PC-3 (cell line): ENCODE measurements around the gene HLA-DMB. TPM values are rescaled to one million over a fixed set of nuclear protein-coding genes. Genes with fewer than 3 reads are reported as not detected.
A peak's percentile ranks its signal among the peaks of the same experiment; 100 is the strongest.

Source experiments
- ATAC-seq: fragments of 200-7000 bp; cut with Tn5 transposase; 2 replicates; pipeline ENCODE4 v1.9.1; 2020; ENCODE audit warnings: mild to moderate bottlenecking, moderate library complexity
- BruUV-seq: library from RNA; stranded (reverse); fragments of 400-500 nt; replicated peaks from 2 replicates; lab custom pipeline; 2021; lab: Mats Ljungman, UMichigan
- CTCF ChIA-PET: fragments of 300-600 bp; sonication (Branson Sonifier 250); formaldehyde crosslinking; loops from one replicate; lab custom pipeline; 2022; ENCODE audit warnings: antibody characterized with exemption; lab: Charles Lee
- POLR2A ChIA-PET: fragments of 300-600 bp; sonication (Branson Sonifier 250); formaldehyde crosslinking; loops from one replicate; lab custom pipeline; 2022; ENCODE audit warnings: antibody characterized with exemption; ENCODE audit not compliant: unreplicated experiment; lab: Charles Lee
- DNase-seq: peaks from one replicate; pipeline ENCODE4 v3.0.0-alpha.2; 2015
- H2AFZ ChIP-seq: fragments of 300-600 bp; sonication (generic); 2 replicates; pipeline ENCODE4 v1.6.0; 2016; ENCODE audit warnings: antibody characterized with exemption, low read length
- H3F3A ChIP-seq: fragments of 300-600 bp; sonication (generic); one replicate; pipeline ENCODE4 v1.6.0; 2017; ENCODE audit warnings: antibody characterized with exemption, low read length, control low read depth, mild to moderate bottlenecking; ENCODE audit not compliant: unreplicated experiment
- H3K27ac ChIP-seq: fragments of 300-600 bp; sonication (generic); 2 replicates; pipeline ENCODE4 v1.5.1; 2016; ENCODE audit warnings: mild to moderate bottlenecking, low read length
- H3K27me3 ChIP-seq: fragments of 300-600 bp; sonication (generic); 2 replicates; pipeline ENCODE4 v1.6.1; 2016; ENCODE audit warnings: low read length, mixed read lengths
- H3K36me3 ChIP-seq: fragments of 300-600 bp; sonication (generic); 2 replicates; pipeline ENCODE4 v1.6.1; 2016; ENCODE audit warnings: low read depth, mixed run types, low read length, mixed read lengths
- H3K4me1 ChIP-seq: fragments of 300-600 bp; sonication (generic); 2 replicates; pipeline ENCODE4 v1.5.1; 2016; ENCODE audit warnings: low read length; ENCODE audit not compliant: insufficient read depth
- H3K4me2 ChIP-seq: fragments of 300-600 bp; sonication (generic); 2 replicates; pipeline ENCODE4 v1.6.0; 2016; ENCODE audit warnings: low read length
- H3K4me3 ChIP-seq: fragments of 300-600 bp; sonication (generic); 2 replicates; pipeline ENCODE4 v1.5.1; 2016; ENCODE audit warnings: mild to moderate bottlenecking, low read length, mixed read lengths
- H3K79me2 ChIP-seq: fragments of 300-600 bp; sonication (generic); 2 replicates; pipeline ENCODE4 v1.6.1; 2017; ENCODE audit warnings: low read length, mixed read lengths
- H3K9ac ChIP-seq: fragments of 300-600 bp; sonication (generic); 2 replicates; pipeline ENCODE4 v1.6.0; 2016; ENCODE audit warnings: mild to moderate bottlenecking, low read length
- H3K9me2 ChIP-seq: fragments of 300-600 bp; sonication (generic); replicated peaks from 2 replicates; pipeline ENCODE4 v1.6.1; 2016; ENCODE audit warnings: mixed run types, low read length, mixed read lengths
- H3K9me3 ChIP-seq: fragments of 300-600 bp; sonication (generic); 2 replicates; pipeline ENCODE4 v1.6.1; 2016; ENCODE audit warnings: low read length, mixed read lengths
- H4K20me1 ChIP-seq: fragments of 300-600 bp; sonication (generic); 2 replicates; pipeline ENCODE4 v1.6.1; 2016; ENCODE audit warnings: low read length, mixed read lengths
- CTCF ChIP-seq: fragments of 300-600 bp; sonication (generic); conservative IDR thresholded peaks from 2 replicates; pipeline ENCODE4 v1.5.1; 2017; ENCODE audit warnings: antibody characterized with exemption, low read depth, mild to moderate bottlenecking, low read length
- EZH2 ChIP-seq: fragments of 300-600 bp; sonication (generic); IDR thresholded peaks from one replicate; pipeline ENCODE4 v1.6.1; 2017; ENCODE audit warnings: antibody characterized with exemption, mild to moderate bottlenecking, low read length; ENCODE audit not compliant: unreplicated experiment
- EZH2phosphoT487 ChIP-seq: fragments of 300-600 bp; sonication (generic); IDR thresholded peaks from 2 replicates; pipeline ENCODE4 v1.6.1; 2018; ENCODE audit warnings: mild to moderate bottlenecking, antibody characterized with exemption, low read length, borderline replicate concordance
- intact Hi-C: fragments of 100-400 bp; cut with micrococcal nuclease; formaldehyde crosslinking; loops from 2 replicates; pipeline ENCODE4 v1.9.0; 2023
- total RNA-seq: library from RNA; depleted of rRNA; stranded (reverse); fragments of >200 nt; gene quantifications from 2 replicates; pipeline ENCODE4 v1.2.3, GENCODE V29; 2014

The HLA-DMB gene
- total RNA-seq, 1 experiment from 2014 or later: not detected

GRCh38 chr6:32895006-32895345 is 45.9 kb downstream of the HLA-DMB start:
- no TSS peak for BruUV-seq
- peak overlapping the region; percentile 63 for H3K9ac ChIP-seq
- peak overlapping the region; percentile 89 for H3K4me2 ChIP-seq
- H3K36me3 ChIP-seq: no peaks in the 10 kb centered on the region
- peak overlapping the region; percentile 92 for H2AFZ ChIP-seq
- H3K9me3 ChIP-seq: no peaks in the 10 kb centered on the region
- DNase-seq: no peak
- H3K79me2 ChIP-seq: peaks cover 24% of the 10 kb centered on the region
- CTCF ChIA-PET: interaction anchor here (1.1 to 1.5 kb wide), 3 partner anchors 38 to 90 kb away, joined by 3 to 10 read pairs (median 4); partner anchors contain the start of gene TAP2
- H3K4me1 ChIP-seq: peaks cover 10% of the 10 kb centered on the region
- POLR2A ChIA-PET: interaction anchor here (1.6 kb wide), 1 partner anchor 77 kb away, joined by 8 read pairs; no protein-coding TSS in a partner anchor
- H3K27me3 ChIP-seq: no peaks in the 10 kb centered on the region
- peak; percentile 27 for ATAC-seq
- intact Hi-C loops: no loop called here
- H4K20me1 ChIP-seq: no peaks in the 10 kb centered on the region
- H3K9me2 ChIP-seq: no peaks in the 10 kb centered on the region
- no peaks in the 10 kb centered on the region for H3F3A ChIP-seq
- H3K27ac ChIP-seq: no peak overlapping the region
- peak overlapping the region; percentile 85 for H3K4me3 ChIP-seq
- TF ChIP-seq CTCF: no peak
- no peak for TF ChIP-seq EZH2
- TF ChIP-seq EZH2phosphoT487: no peak

- Histone ChIP-seq H3K9me3 (no peaks in the 10 kb centered on the region), H3K4me1 (peaks cover 10% of the 10 kb centered on the region), H3F3A (no peaks in the 10 kb centered on the region), H3K79me2 (peaks cover 24% of the 10 kb centered on the region), H3K27ac (peak overlapping the region; percentile 3; the same call in 1 of the 2 replicates), H3K27me3 (no peaks in the 10 kb centered on the region), H3K4me3 (peak overlapping the region; percentile 85), H2AFZ (peak overlapping the region; percentile 92), H4K20me1 (no peaks in the 10 kb centered on the region), H3K36me3 (no peaks in the 10 kb centered on the region), H3K9me2 (no peaks in the 10 kb centered on the region), H3K4me2 (peak overlapping the region; percentile 89), H3K9ac (peak overlapping the region; percentile 63)
- TSS peak; percentile 63 for BruUV-seq
- intact Hi-C loops: loop anchor here (1.0 kb wide), 1 partner anchor 12 kb away; no protein-coding TSS in a partner anchor
- ChIA-PET CTCF (interaction anchor here (1.1 to 1.5 kb wide), 3 partner anchors 39 to 90 kb away, joined by 3 to 10 read pairs (median 4); partner anchors contain the start of gene TAP2), POLR2A (interaction anchor here (0.6 to 1.6 kb wide), 2 partner anchors 68 to 77 kb away, joined by 3 to 8 read pairs; no protein-coding TSS in a partner anchor)
- ATAC-seq (peak; percentile 99), DNase-seq (peak; percentile 97)
- no peak for TF ChIP-seq EZH2
- TF ChIP-seq EZH2phosphoT487: no peak
- no peak for TF ChIP-seq CTCF
These were observed 46.5 kb downstream of the HLA-DMB start for GRCh38 chr6:32894085-32895005.
